Stimulated activated CD8-positive, alpha-beta memory T cell treated with anti-CD3 and anti-CD28 coated beads, Interleukin-15, amount 100 ng/mL, for 1 hour (primary cell): ENCODE measurements around the gene GREB1.

Experiments used
- DNase-seq: peaks from one replicate; pipeline ENCODE4 v3.0.0-alpha.2; 2020; ENCODE audit warnings: low read depth

The GREB1 gene

DNA sequence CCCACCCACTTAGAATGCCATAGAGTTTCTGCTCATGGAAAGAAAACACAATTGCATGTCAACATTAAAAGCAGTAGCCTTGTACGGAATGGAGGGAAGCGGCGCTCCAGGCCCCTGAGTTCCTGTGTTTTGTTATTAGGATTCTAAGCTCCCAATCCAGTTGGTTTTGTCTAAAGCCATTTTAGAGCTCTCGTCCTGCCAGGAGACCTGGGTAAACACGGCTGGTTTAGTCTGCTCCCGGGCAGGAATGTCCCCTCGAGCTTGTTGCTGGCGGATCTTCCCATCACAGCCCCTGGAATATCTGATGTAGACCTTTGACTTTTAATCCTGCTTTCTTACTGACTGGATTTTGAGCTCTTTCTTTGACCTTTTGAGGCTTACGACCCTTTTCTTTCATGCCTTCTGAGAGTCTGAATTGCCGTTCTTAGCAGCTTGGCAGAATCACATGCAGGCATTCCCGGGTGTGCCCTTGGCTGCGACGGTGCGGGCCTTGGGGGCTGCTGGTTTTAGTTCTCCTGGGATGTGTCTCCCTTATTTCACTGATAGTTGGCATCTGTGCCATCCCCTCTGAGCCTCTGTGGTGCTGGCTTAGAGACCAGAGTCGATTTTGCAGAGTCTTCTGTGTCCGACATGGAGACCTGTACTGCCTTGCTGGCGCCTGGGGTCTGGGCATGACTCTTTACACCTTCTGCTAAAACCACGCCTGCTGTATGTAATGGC, 25.4 kb downstream of the GREB1 start:
- no peak for DNase-seq

GRCh38 chr2:11559786-11560155, 25.9 kb downstream of the GREB1 start:
- no peak for DNase-seq

GRCh38 chr2:11560806-11561205, 27.0 kb downstream of the GREB1 start:
- DNase-seq: no peak

GRCh38 chr2:11562011-11562410, 28.2 kb downstream of the GREB1 start:
- no peak for DNase-seq

GRCh38 chr2:11562476-11562875, 28.6 kb downstream of the GREB1 start:
- DNase-seq: no peak

DNA sequence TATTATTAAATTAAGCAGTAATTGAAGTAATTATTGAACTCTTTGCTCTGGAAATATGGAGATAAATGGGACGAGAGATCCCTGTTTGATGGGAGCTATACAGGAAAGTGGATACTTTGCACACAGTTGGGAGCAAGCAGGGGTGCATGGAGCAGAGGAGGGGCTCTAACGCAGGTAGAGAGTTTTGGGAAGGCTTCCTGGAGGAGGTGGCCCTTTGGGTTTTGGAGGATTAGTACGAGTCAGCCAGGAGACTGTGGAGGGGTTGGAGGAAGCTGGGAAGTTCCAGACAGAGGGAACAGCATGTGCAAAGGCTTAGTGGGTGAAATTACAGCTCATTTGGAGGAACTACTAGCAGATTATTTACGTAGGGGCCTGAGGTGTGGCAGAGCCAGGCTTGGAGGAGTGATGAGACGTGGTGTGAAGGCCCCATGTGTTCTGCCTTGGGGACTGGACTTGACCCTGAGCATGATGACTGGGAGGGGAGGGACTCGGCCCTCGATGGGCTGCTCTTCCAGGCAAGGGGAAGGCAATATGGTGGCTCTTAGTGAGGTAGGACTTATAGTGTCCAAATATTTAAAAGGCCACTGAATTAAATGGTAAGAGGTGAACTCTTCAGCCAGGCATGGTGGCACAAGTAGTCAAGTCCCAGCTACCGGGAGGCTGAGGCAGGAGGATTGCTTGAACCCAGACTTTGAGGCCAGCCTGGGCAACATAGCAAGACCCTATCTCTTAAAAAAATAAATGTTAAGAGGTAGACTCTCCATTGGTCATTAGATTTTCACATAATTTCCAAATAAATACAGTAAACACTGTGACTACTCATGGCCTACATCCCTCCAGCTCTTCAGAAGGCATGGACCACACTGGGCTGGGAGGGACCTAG, 30.2 kb downstream of the GREB1 start:
- no peak for DNase-seq

DNA sequence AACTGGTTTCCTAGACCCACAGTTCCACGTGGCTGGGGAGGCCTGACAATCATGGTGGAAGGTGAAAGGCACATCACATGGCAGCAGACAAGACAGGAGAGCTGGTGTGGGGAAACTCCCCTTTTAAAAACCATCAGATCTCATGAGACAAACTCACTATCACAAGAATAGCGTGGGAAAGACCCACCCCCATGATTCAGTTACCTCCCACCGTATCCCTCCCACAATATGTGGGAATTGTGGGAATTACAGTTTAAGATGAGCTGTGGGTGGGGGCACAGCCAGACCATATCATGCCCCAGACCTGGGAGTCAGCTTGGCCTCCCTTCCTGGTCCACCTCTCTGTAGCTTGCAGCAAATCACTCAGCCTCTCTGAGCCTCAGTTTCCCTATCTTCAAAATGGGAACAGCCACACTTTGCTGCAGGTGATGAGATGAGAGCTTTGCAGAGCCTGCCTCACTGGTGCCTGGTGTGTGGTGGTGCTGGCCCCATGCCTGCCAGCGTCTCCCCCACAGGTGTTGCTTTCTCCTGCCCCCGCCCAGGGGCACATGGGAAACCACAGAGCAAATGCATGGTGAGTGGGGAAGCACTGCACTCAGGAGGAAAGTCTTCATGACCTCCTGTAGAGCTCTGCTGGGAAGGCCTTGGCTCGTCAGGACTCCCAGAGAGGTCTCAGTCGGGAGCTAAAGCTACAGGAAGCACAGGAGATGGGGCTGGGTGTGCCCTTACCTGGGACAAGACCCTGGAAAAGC, 31.1 kb downstream of the GREB1 start:
- DNase-seq: no peak

- DNase-seq: no peak
These were observed 32.5 kb downstream of the GREB1 start for GRCh38 chr2:11566383-11566782.

DNA sequence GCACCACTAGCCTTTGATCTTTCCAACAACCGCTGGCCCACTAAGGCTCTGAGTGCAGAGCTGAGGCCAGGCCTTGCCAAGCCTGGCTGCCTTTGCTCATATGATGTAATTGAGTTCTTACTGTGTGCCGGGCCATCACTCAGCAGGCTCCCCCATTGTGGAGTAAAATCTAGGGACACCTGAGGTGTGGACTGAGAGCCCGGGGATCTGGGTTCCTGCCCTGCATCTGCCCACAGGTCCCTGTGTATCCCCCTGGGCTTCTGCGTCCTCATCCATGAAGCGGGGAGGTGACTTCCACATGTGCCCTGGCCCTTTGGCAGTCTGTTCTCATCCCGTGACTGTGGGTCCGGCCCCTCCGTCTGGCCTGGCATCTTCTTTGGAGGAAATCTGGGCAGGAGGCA, 33.8 kb downstream of the GREB1 start:
- no peak for DNase-seq

GRCh38 chr2:11568436-11568835, 34.6 kb downstream of the GREB1 start:
- DNase-seq: no peak

DNA sequence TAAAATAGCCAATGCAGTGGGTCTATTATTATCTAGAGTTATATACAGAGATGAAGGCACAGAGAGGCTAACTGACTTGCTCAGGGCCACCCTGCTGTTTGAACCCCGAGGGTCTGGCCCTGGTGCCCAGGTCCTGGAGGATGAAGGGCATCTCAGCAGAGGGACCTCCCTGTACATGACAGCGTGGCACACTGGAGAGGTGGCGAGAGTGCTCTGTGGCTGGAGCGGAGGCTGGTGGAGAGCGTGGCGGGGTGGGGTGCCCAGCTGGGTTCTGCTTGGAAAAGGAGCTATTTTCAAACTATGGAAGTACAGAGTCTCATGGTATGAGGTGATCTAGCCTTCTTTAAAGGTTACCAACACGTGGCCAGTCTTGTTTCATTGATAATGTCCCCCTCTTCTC, 35.8 kb downstream of the GREB1 start:
- DNase-seq: no peak

DNA sequence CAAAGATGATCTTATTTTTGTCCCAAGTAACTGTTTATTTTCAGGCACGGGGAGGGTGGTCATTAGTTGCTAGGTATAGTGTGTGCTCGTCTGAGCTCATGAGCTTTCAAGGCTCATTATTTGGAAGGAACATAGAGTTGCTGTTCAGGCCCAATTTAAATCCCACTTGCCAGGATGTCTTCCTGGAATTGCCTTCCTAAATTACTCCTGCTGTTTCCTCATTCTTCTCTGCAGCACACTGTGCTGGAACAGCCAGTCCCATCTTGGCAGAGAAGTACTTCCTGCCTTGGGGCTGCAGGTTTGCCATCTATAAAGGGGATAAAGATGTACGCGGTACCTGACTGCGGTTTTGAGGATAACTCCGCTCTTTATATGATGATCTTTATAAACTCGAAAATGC, 37.3 kb downstream of the GREB1 start:
- no peak for DNase-seq

- DNase-seq: no peak
These were observed 39.2 kb downstream of the GREB1 start for GRCh38 chr2:11572996-11573395.

GRCh38 chr2:11573418-11574175, 39.8 kb downstream of the GREB1 start:
- no peak for DNase-seq

GRCh38 chr2:11574176-11575046, 40.6 kb downstream of the GREB1 start:
- DNase-seq: no peak

DNA sequence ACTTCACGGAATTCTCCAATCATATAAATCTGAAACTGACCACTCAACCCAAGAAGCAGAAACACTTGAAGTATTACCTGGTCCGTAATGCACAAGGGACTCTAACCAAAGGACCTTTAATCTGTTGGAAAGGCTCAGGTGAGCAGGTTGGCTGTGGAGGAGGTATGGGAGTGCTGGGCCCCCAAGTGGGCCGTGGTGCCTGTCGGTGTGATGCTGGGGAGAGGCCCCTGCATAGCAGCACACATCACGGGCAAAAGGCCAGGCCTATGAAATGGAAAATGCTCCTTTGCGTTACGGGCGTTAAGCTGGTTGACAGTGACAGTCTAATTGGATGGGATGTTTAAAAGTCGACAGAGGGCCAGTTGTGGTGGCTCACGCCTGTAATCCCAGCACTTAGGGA, 42.6 kb downstream of the GREB1 start:
- no peak for DNase-seq

DNA sequence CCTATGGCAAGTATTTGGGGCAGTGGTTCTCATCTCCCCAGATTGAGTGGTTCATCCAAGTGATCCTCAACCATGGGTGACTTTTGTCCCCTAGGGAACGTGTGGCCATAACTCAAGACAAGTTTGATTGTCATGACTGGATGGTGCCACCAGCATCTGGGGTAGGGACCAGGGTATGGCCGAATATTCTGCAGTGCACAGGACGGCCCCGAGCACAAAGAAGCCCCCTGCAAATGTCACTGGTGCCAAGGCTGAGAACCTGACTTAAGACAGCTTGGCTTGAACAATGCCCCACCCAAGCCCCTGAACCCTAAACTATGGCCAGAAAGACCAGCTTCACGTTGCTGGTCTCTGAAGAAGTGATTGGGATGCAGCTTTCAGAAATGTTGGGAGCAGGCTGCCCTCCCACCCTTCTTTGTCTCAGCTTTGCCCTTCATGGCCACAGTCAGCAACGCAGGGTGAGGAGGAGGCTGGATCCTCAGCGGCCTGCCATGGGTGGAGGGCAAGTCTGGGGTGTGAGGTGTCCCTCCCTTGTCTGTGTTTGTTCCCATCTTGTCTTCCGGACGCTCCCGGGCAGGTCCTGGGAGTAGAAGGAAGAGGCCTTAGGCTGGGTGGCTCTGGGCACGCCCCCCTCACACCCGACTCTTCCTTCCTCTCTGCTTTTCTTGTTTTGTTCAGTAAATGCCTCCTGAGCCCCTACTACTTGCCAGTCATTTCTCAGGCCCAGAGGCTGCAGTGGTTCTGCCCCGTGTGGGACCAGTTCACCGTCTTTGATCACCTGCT, 43.4 kb downstream of the GREB1 start:
- DNase-seq: no peak

DNA sequence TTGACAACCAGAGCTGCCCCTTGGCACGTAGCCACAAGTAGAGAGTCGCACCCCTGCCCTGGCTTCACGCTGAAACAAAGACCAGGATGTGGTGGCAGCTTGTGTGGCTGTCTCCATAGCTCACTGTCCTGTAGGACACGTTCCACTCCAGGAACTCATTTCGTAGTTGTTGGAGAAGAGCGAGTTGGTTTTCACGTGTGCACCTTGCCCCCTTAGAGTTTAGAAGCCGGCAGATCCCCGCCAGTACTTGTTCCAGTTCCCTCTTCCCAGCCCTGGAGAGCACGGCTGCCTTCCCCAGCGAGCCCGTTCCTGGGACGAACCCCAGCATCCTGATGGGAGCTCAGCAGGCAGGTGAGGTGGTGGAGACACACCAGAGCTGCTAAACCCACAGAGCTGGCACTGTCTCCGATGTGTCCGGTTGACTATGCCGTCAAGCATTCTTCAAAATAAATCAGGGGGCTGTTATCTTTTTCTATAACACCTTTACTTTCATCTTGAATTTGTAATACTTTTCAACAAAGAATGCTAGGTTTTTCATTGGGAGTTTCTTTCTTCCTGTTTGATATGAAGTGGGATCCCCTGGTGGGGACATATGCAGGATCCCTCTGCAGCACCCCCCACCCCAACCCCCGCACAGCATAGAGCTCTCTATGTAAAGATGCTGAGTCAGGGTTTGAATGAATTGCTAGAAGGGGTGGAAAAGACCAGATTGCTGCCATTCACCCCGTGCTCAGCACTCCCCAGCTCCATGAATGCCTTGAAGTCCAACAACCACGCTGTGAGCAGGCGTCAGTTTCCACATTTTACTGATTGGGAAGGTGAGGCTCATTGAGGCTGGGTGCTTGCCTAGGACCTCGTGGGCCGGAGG, 44.5 kb downstream of the GREB1 start:
- DNase-seq: no peak
